A673 (cell line): ENCODE results near the gene COA3.

Source experiments
- CTCF ChIP-seq: fragments of 300-800, 200-600 bp; sonication (generic); conservative IDR thresholded peaks from 2 replicates; pipeline ENCODE4 v1.5.1; 2017; ENCODE audit warnings: low read depth, mild to moderate bottlenecking, antibody characterized with exemption, low read length, moderate library complexity, mixed read lengths
- EZH2 ChIP-seq: fragments of 200-600 bp; sonication (generic); IDR thresholded peaks from 2 replicates; pipeline ENCODE4 v1.6.1; 2017; ENCODE audit warnings: borderline replicate concordance, low read depth, mild to moderate bottlenecking, mixed read lengths, antibody characterized with exemption, low read length; ENCODE audit not compliant: poor library complexity, severe bottlenecking

- TF ChIP-seq CTCF = no peak
- TF ChIP-seq EZH2 = no peak
Measured at GRCh38 chr17:42827472-42827871, 29.0 kb upstream of the COA3 start.
